Measurements from ENCODE around the gene ASB13.

Gene ASB13

GRCh38 chr10:5633166-5633749, 33.1 kb downstream of the ASB13 start:
- Histone ChIP-seq H3K4me1 (ENCODE audit: low read depth, poor library complexity, severe bottlenecking) (peaks cover 13% of the 10 kb centered on the region), H3K4me2 (no peak overlapping the region)

GRCh38 chr10:5632446-5632845, 33.9 kb downstream of the ASB13 start:
- H3K27me3 ChIP-seq (ENCODE audit: insufficient read depth, low read depth) = no peaks in the 10 kb centered on the region; the same call in 1 of the 2 replicates
- no peak overlapping the region for H2AFZ ChIP-seq (ENCODE audit: low read depth)
- H3K79me2 ChIP-seq (ENCODE audit: insufficient read depth, low read depth) = no peaks in the 10 kb centered on the region
- no peak overlapping the region for H3K27ac ChIP-seq
- no peak overlapping the region for H3K9ac ChIP-seq
- no peak overlapping the region for H3K4me2 ChIP-seq
- no peaks in the 10 kb centered on the region for H3K36me3 ChIP-seq (ENCODE audit: insufficient read depth)
- H3K4me3 ChIP-seq (IDR thresholded peaks at IDR 0.05; ENCODE audit: insufficient read depth, low read depth, low read length) = no peak overlapping the region
- no peaks in the 10 kb centered on the region for H4K20me1 ChIP-seq (ENCODE audit: insufficient read depth)
- no peak for TF ChIP-seq CTCF (conservative IDR thresholded peaks at IDR 0.05; ENCODE audit: low read depth, low read length)
- H3K4me1 ChIP-seq (ENCODE audit: low read depth, poor library complexity, severe bottlenecking) = peaks cover 13% of the 10 kb centered on the region

More at GRCh38 chr10:5633166-5633749, 33.1 kb downstream of the ASB13 start:
- no peak overlapping the region for H3K4me3 ChIP-seq (IDR thresholded peaks at IDR 0.05; ENCODE audit: insufficient read depth, low read depth, low read length)
- no peak overlapping the region for H3K9ac ChIP-seq
- no peak for TF ChIP-seq CTCF (conservative IDR thresholded peaks at IDR 0.05; ENCODE audit: low read depth, low read length)
- no peaks in the 10 kb centered on the region for H3K79me2 ChIP-seq (ENCODE audit: insufficient read depth, low read depth)
- no peaks in the 10 kb centered on the region for H3K36me3 ChIP-seq (ENCODE audit: insufficient read depth)
- H2AFZ ChIP-seq (ENCODE audit: low read depth) = no peak overlapping the region
- no peaks in the 10 kb centered on the region; the same call in 1 of the 2 replicates for H3K27me3 ChIP-seq (ENCODE audit: insufficient read depth, low read depth)
- H3K27ac ChIP-seq = no peak overlapping the region
- no peaks in the 10 kb centered on the region for H4K20me1 ChIP-seq (ENCODE audit: insufficient read depth)

- Histone ChIP-seq H4K20me1 (ENCODE audit: insufficient read depth) (no peaks in the 10 kb centered on the region), H3K4me2 (no peak overlapping the region), H3K36me3 (ENCODE audit: insufficient read depth) (no peaks in the 10 kb centered on the region), H3K9ac (no peak overlapping the region), H3K4me3 (IDR thresholded peaks at IDR 0.05; ENCODE audit: insufficient read depth, low read depth, low read length) (no peak overlapping the region), H3K79me2 (ENCODE audit: insufficient read depth, low read depth) (no peaks in the 10 kb centered on the region), H3K4me1 (ENCODE audit: low read depth, poor library complexity, severe bottlenecking) (peaks cover 13% of the 10 kb centered on the region), H3K27me3 (ENCODE audit: insufficient read depth, low read depth) (no peaks in the 10 kb centered on the region; the same call in 1 of the 2 replicates), H3K27ac (no peak overlapping the region), H2AFZ (ENCODE audit: low read depth) (no peak overlapping the region)
- no peak for TF ChIP-seq CTCF (conservative IDR thresholded peaks at IDR 0.05; ENCODE audit: low read depth, low read length)
Measured at GRCh38 chr10:5631936-5632335, 34.5 kb downstream of the ASB13 start.

- H3K36me3 ChIP-seq (ENCODE audit: insufficient read depth) = no peaks in the 10 kb centered on the region
- no peak overlapping the region for H3K4me3 ChIP-seq (IDR thresholded peaks at IDR 0.05; ENCODE audit: insufficient read depth, low read depth, low read length)
- TF ChIP-seq CTCF (conservative IDR thresholded peaks at IDR 0.05; ENCODE audit: low read depth, low read length) = no peak; the same call in 1 of the 2 replicates
- H3K27me3 ChIP-seq (ENCODE audit: insufficient read depth, low read depth) = no peaks in the 10 kb centered on the region; the same call in 1 of the 2 replicates
- H2AFZ ChIP-seq (ENCODE audit: low read depth) = no peak overlapping the region
- peaks cover 13% of the 10 kb centered on the region for H3K4me1 ChIP-seq (ENCODE audit: low read depth, poor library complexity, severe bottlenecking)
- no peak overlapping the region for H3K27ac ChIP-seq
- no peak overlapping the region for H3K9ac ChIP-seq
- no peaks in the 10 kb centered on the region for H3K79me2 ChIP-seq (ENCODE audit: insufficient read depth, low read depth)
- H4K20me1 ChIP-seq (ENCODE audit: insufficient read depth) = no peaks in the 10 kb centered on the region
- H3K4me2 ChIP-seq = peak overlapping the region; percentile 30; the same call in 1 of the 2 replicates
Measured at GRCh38 chr10:5630112-5630436, 36.3 kb downstream of the ASB13 start.

Data from KMS-11 (cell line).